Prostate gland (tissue), 2 donors: ENCODE measurements around the gene GHR.

ENCODE experiments used
- POLR2A ChIP-seq: fragments of 450-650 bp; IDR thresholded peaks from one replicate; pipeline ENCODE4 v1.6.1; 2016; ENCODE audit warnings: antibody characterized with exemption, mild to moderate bottlenecking
- POLR2AphosphoS5 ChIP-seq: sonication (generic); formaldehyde crosslinking; IDR thresholded peaks from one replicate; pipeline ENCODE4 v1.6.1; 2017; ENCODE audit warnings: antibody characterized with exemption
- TF ChIP-seq, protein P1 (sequence below), 4 experiments: fragments of 200-600 bp in 2 of 4; fragments of 450-650 bp in 2 of 4; sonication (generic) in 2 of 4; IDR thresholded peaks; 1 replicate in 3 of 4; 2 replicates in 1 of 4; pipeline ENCODE4 v1.5.1; 2016 to 2019; ENCODE audit warnings: antibody characterized with exemption in 4 of 4, mild to moderate bottlenecking in 2 of 4, moderate library complexity in 2 of 4

DNA sequence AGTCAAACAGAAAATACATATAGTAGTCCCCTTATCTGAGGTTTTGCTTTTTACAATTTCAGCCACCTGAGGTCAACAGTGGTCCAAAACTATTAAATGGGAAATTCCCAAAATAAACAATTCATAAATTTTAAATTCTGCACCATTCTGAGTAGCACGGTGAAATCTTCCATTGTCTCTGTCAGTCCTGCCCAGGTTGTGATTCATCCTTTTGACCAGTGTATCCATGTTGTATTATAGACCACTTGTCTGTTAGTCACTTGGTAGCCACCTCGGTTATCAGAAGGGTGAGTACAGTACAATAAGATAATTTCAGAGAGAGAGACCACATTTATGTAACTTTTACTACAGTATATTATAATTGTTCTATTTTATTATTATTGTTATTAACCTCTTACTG lies 336.2 kb downstream of the GHR start:
- TF ChIP-seq POLR2A: no peak
- TF ChIP-seq, protein P1, sequence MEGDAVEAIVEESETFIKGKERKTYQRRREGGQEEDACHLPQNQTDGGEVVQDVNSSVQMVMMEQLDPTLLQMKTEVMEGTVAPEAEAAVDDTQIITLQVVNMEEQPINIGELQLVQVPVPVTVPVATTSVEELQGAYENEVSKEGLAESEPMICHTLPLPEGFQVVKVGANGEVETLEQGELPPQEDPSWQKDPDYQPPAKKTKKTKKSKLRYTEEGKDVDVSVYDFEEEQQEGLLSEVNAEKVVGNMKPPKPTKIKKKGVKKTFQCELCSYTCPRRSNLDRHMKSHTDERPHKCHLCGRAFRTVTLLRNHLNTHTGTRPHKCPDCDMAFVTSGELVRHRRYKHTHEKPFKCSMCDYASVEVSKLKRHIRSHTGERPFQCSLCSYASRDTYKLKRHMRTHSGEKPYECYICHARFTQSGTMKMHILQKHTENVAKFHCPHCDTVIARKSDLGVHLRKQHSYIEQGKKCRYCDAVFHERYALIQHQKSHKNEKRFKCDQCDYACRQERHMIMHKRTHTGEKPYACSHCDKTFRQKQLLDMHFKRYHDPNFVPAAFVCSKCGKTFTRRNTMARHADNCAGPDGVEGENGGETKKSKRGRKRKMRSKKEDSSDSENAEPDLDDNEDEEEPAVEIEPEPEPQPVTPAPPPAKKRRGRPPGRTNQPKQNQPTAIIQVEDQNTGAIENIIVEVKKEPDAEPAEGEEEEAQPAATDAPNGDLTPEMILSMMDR (IDR thresholded peaks at IDR 0.05): no peak
- no peak for TF ChIP-seq POLR2AphosphoS5
